CD14-positive monocyte (primary cell): ENCODE measurements around the gene HOXC13. TPM values are rescaled to one million over a fixed set of nuclear protein-coding genes. Genes with fewer than 3 reads are reported as not detected.

Experiments
- DNase-seq, 3 donors: peaks; one replicate each; pipeline ENCODE4 v3.0.0-alpha.2; 2011 to 2022
- H2AFZ ChIP-seq: 2 replicates; pipeline ENCODE4 v1.6.0; 2012; ENCODE audit warnings: mild to moderate bottlenecking, low read depth, low read length, inconsistent platforms; ENCODE audit not compliant: insufficient read depth, poor library complexity, severe bottlenecking
- H3K27ac ChIP-seq, 2 donors: 1 replicate in 1 of 2; 2 replicates in 1 of 2; pipeline ENCODE4 v1.5.1; 2012 to 2013; ENCODE audit warnings: low read length in 2 of 2, control low read depth in 1 of 2, inconsistent platforms in 1 of 2, low read depth in 1 of 2, mild to moderate bottlenecking in 1 of 2
- H3K27me3 ChIP-seq, 2 donors: one replicate each; pipeline versions ENCODE4 v1.6.0 to v1.6.1; 2011 to 2013; ENCODE audit warnings: low read length in 2 of 2; ENCODE audit not compliant: control insufficient read depth in 2 of 2, insufficient read depth in 2 of 2
- H3K36me3 ChIP-seq, 2 donors: replicated peaks in 1 of 2; 1 replicate in 1 of 2; 2 replicates in 1 of 2; pipeline versions ENCODE4 v1.5.1 to v1.6.1; 2012 to 2013; ENCODE audit warnings: low read length in 2 of 2, control low read depth in 1 of 2, inconsistent platforms in 1 of 2, mild to moderate bottlenecking in 1 of 2; ENCODE audit not compliant: insufficient read depth in 2 of 2, control insufficient read depth in 1 of 2
- H3K4me1 ChIP-seq, 2 donors: 1 replicate in 1 of 2; 2 replicates in 1 of 2; pipeline versions ENCODE4 v1.5.1 to v1.6.1; 2012 to 2013; ENCODE audit warnings: low read length in 2 of 2, control low read depth in 1 of 2, inconsistent platforms in 1 of 2, mild to moderate bottlenecking in 1 of 2, moderate library complexity in 1 of 2; ENCODE audit not compliant: insufficient read depth in 2 of 2, control insufficient read depth in 1 of 2
- H3K4me2 ChIP-seq: replicated peaks from 2 replicates; pipeline ENCODE3; 2012; ENCODE audit warnings: low read length, moderate library complexity, mild to moderate bottlenecking; ENCODE audit not compliant: poor library complexity, severe bottlenecking; ENCODE audit errors: extremely low read depth
- H3K4me3 ChIP-seq, 3 experiments: fragments of 200-600 bp in 1 of 3; sonication (generic) in 1 of 3; replicated peaks in 1 of 3; 1 replicate in 2 of 3; 2 replicates in 1 of 3; pipeline ENCODE4 v1.5.1; 2011 to 2013; ENCODE audit warnings: low read length in 3 of 3, mild to moderate bottlenecking in 3 of 3, control low read depth in 2 of 3, low read depth in 2 of 3, inconsistent platforms in 1 of 3, moderate library complexity in 1 of 3
- H3K79me2 ChIP-seq: 2 replicates; pipeline ENCODE4 v1.6.0; 2012; ENCODE audit warnings: mild to moderate bottlenecking, control low read depth, inconsistent platforms, low read length, moderate library complexity; ENCODE audit not compliant: insufficient read depth
- H3K9ac ChIP-seq: 2 replicates; pipeline ENCODE4 v1.6.0; 2017; ENCODE audit warnings: low read length, mild to moderate bottlenecking; ENCODE audit not compliant: insufficient read depth, poor library complexity, severe bottlenecking
- H3K9me3 ChIP-seq, 2 donors: replicated peaks in 1 of 2; 1 replicate in 1 of 2; 2 replicates in 1 of 2; pipeline versions ENCODE4 v1.5.1 to v1.6.1; 2012 to 2013; ENCODE audit warnings: low read length in 2 of 2, control low read depth in 1 of 2; ENCODE audit not compliant: control insufficient read depth in 1 of 2, insufficient read depth in 1 of 2
- H4K20me1 ChIP-seq: 2 replicates; pipeline ENCODE4 v1.6.0; 2012; ENCODE audit warnings: mild to moderate bottlenecking, low read length, control low read depth, moderate library complexity; ENCODE audit not compliant: insufficient read depth
- H3K27ac Mint-ChIP-seq, 7 donors: one replicate each; pipeline ENCODE4 v1.8.0; 2020; ENCODE audit warnings: mild to moderate bottlenecking in 7 of 7, mixed read lengths in 7 of 7, moderate library complexity in 6 of 7, inconsistent platforms in 2 of 7
- H3K27me3 Mint-ChIP-seq, 3 donors: one replicate each; pipeline ENCODE4 v1.8.0; 2021 to 2022; ENCODE audit warnings: low read depth in 3 of 3, mild to moderate bottlenecking in 3 of 3, mixed read lengths in 3 of 3, moderate library complexity in 3 of 3, inconsistent platforms in 1 of 3
- H3K36me3 Mint-ChIP-seq, 2 donors: one replicate each; pipeline ENCODE4 v1.8.0; 2020; ENCODE audit warnings: mixed read lengths in 2 of 2, inconsistent platforms in 1 of 2, mild to moderate bottlenecking in 1 of 2
- H3K4me1 Mint-ChIP-seq: one replicate; pipeline ENCODE4 v1.8.0; 2020; ENCODE audit warnings: mild to moderate bottlenecking, mixed read lengths
- H3K4me3 Mint-ChIP-seq, 2 donors: one replicate each; pipeline ENCODE4 v1.8.0; 2020; ENCODE audit warnings: mild to moderate bottlenecking in 2 of 2, mixed read lengths in 2 of 2, moderate library complexity in 1 of 2
- H3K9me3 Mint-ChIP-seq, 7 donors: one replicate each; pipeline ENCODE4 v1.8.0; 2020 to 2022; ENCODE audit warnings: mixed read lengths in 7 of 7, mild to moderate bottlenecking in 6 of 7, moderate library complexity in 6 of 7, inconsistent platforms in 2 of 7
- CTCF ChIP-seq: fragments of 200-600 bp; IDR thresholded peaks from one replicate; pipeline ENCODE4 v1.8.0; 2022; ENCODE audit warnings: antibody characterized with exemption, mild to moderate bottlenecking
- WGBS: methylation state at CpG from one replicate; pipeline ENCODE4 v1.1.5; 2013; ENCODE audit warnings: missing lambda C conversion rate; ENCODE audit not compliant: insufficient coverage; 5-methylcytosine and 5-hydroxymethylcytosine counted together
- intact Hi-C, 2 donors: fragments of 100-400 bp; cut with micrococcal nuclease; formaldehyde crosslinking; loops; one replicate each; pipeline versions ENCODE4 v1.15.0 to v1.15.1; 2023
- polyA plus RNA-seq, 3 donors: library from polyadenylated mRNA; depleted of rRNA in 1 of 3; unstranded in 2 of 3; stranded (reverse) in 1 of 3; fragments of 300-500 nt in 2 of 3; fragments of >200 nt in 1 of 3; fragmentation: Illumina TruSeq in 2 of 3; gene quantifications; 1 replicate in 2 of 3; 2 replicates in 1 of 3; pipeline ENCODE4 v1.2.3, GENCODE V29; 2012 to 2021

HOXC13 gene
- polyA plus RNA-seq, 3 donors, result not detected

- H3K4me2 ChIP-seq, result peak within 1 kb of the TSS; percentile 69
- peak; percentile 58 to 76 (median 62) for DNase-seq
- peaks cover 39% of the 10 kb centered on the region for H3K4me1 Mint-ChIP-seq
Observed at GRCh38 chr12:53984901-53985691, 46.5 kb downstream of the HOXC13 start, which contains the start of gene HOXC10. Gene HOXC10 (plus strand): TSS chr12:53985146. CDS start chr12:53985260, 114 bp downstream.

More at GRCh38 chr12:53984901-53985691, 46.5 kb downstream of the HOXC13 start, which contains the start of gene HOXC10:
- Histone ChIP-seq H3K4me1 (peaks cover 30 to 36% of the 10 kb centered on the region in 2 donors), H3K36me3 (no peaks in the 10 kb centered on the region), H3K79me2 (no peaks in the 10 kb centered on the region), H3K27ac (no peak within 1 kb of the TSS), H3K4me3 (peak within 1 kb of the TSS in 1 of 3 experiments; percentile 63), H4K20me1 (no peaks in the 10 kb centered on the region), H3K9ac (no peak within 1 kb of the TSS), H3K27me3 (peaks cover 90 to 100% of the 10 kb centered on the region in 2 donors), H3K9me3 (peaks cover 49 to 84% of the 10 kb centered on the region in 2 donors), H2AFZ (peak within 1 kb of the TSS; percentile 26)
- TF ChIP-seq CTCF, result peak; percentile 32
- Mint-ChIP-seq H3K27ac (no peak within 1 kb of the TSS), H3K9me3 (peaks cover 17 to 78% (median 61%) of the 10 kb centered on the region in 7 donors), H3K36me3 (peaks cover 8 to 36% of the 10 kb centered on the region in 2 donors), H3K27me3 (peaks cover 98 to 100% (median 100%) of the 10 kb centered on the region in 3 donors), H3K4me3 (peak within 1 kb of the TSS; percentile 62 to 89)
- WGBS, result 4% methylated on average over 44 of the region's 55 CpGs
- intact Hi-C loops, result loop anchor here in 1 of 2 donors (10.0 kb wide), 1 partner anchor 290 kb away; no protein-coding TSS in a partner anchor
